ENCODE measurements around the gene COMT.
A peak's percentile ranks its signal among the peaks of the same experiment; 100 is the strongest.

Gene COMT

DNA sequence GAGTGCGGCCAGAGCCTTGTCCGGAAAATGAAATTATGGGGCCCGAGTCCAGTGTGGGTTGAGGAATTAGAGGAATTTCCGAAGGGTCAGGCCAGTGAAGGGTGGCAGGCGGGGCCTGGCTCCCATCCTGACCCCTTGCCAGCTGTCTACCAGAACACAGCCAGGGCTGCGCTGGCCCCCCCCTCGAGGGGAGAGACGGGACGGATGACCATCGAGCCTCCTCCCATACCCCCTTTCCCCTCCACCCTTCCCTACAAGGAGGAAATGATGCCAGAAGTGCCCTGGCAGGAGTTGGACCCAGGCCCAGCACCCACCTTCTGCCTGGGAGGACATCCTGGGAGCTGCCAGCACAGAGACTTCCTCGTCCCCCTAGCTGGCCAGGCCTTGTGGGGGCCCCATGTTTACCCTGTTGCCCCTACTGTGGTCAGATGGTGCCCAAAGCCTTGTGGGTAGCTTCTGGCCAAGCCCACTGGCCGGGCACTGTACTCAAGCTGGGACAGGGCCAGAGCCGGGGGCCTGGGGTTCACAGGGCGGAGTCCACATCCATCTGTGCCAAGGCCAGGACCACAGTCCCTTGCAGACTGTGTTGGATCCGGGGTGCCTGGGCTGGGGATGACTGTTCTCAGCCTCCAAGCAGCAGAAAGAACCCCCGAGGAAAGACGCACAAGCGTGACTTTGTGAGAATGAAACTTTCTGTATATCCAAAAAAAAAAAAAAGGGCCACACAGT is 54.2 kb downstream of the COMT start:
- no peaks in the 10 kb centered on the region for H3K9me3 ChIP-seq (ENCODE audit: control insufficient read depth in 5 of 5, low read length in 5 of 5)
- peaks cover 9 to 66% (median 56%) of the 10 kb centered on the region in 5 donors for H3K4me1 ChIP-seq (ENCODE audit: control insufficient read depth in 5 of 5, insufficient read depth in 5 of 5, low read length in 5 of 5)
- H3K27me3 ChIP-seq (ENCODE audit: control insufficient read depth in 5 of 5, insufficient read depth in 4 of 5, low read length in 5 of 5): no peaks in the 10 kb centered on the region
- H3K9ac ChIP-seq (ENCODE audit: low read length in 5 of 5): peak overlapping the region in 1 of 5 donors; percentile 13
- H3K4me3 ChIP-seq (ENCODE audit: low read depth in 1 of 5, low read length in 5 of 5): no peak overlapping the region
- no peaks in the 10 kb centered on the region for H3K36me3 ChIP-seq (ENCODE audit: control insufficient read depth in 5 of 5, insufficient read depth in 5 of 5, low read length in 5 of 5)
- peak overlapping the region; percentile 16 for H3K27ac ChIP-seq (ENCODE audit: low read depth, low read length)

DNA sequence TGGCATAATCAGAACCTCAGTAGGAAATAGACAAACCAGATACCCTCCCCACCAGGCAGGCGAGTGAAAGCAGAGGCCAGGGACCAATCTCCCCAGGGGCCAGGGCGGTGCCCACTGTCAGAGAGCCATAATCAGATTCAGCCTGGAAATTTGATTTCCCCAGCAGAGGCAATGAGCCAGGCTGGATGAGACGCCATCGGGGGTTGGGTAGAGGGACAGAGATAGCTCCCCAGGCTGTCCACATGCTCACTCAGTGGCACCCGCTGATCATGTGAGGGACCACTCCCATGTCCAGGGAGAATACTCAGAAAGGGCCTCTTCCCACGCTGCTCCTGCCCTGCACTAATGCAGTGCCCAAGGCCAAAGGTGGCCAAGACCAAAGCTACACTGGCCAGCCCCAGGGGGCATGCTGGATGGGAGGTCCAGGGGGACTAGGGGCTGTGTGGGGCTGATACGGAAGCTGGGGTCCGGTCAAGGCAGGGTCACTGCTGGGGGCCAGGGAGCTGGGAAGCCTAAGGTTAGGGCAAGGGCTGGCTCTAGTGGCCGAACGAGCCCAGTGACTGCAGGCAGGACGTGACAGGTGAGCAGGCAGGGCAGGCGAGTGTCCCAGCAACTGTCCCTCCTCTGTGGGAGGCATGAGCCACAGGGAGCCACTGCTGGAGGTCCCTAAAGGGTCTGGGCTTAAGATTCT is 55.3 kb downstream of the COMT start:
- Histone ChIP-seq H3K27me3 (ENCODE audit: control insufficient read depth in 5 of 5, insufficient read depth in 4 of 5, low read length in 5 of 5) (no peaks in the 10 kb centered on the region), H3K9me3 (ENCODE audit: control insufficient read depth in 5 of 5, low read length in 5 of 5) (no peaks in the 10 kb centered on the region), H3K4me1 (ENCODE audit: control insufficient read depth in 5 of 5, insufficient read depth in 5 of 5, low read length in 5 of 5) (peaks cover 9 to 56% (median 46%) of the 10 kb centered on the region in 5 donors), H3K36me3 (ENCODE audit: control insufficient read depth in 5 of 5, insufficient read depth in 5 of 5, low read length in 5 of 5) (no peaks in the 10 kb centered on the region), H3K9ac (ENCODE audit: low read length in 5 of 5) (no peak overlapping the region), H3K27ac (ENCODE audit: low read depth, low read length) (no peak overlapping the region), H3K4me3 (ENCODE audit: low read depth in 1 of 5, low read length in 5 of 5) (no peak overlapping the region)

DNA sequence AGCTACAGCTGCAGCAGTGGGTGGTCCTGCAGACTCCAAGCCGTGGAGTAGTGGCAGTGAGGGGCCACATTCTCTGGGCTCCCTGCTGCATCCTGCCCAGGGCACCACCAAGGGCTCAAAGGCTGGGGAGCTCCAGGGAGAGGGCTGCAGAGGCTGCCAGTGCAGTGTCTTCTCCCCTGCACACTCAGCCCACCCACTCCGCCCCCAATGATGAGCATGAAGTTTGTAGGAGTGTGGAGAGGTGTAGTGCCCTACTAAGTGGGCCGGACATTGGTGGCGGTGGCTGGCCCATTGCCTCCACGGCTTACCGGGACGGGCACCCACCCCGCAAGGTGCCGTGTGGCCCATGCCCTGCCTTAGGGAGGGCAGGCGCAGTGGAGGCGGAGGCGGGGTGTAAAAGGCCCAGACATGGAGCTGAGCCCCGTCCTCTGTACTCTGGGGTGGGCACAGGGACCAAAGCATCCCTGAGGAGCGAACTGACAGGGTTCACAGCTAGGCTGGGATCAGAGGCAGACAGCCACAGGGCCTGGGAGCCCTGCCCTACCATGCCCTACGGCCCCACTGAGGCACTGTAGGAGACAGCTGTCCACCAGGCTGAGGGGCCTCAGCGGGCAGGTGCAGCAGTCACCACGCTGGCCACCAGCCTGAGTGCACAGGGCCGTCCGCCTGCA is 56.1 kb downstream of the COMT start:
- H3K27me3 ChIP-seq (ENCODE audit: control insufficient read depth in 5 of 5, insufficient read depth in 4 of 5, low read length in 5 of 5): no peaks in the 10 kb centered on the region
- no peaks in the 10 kb centered on the region for H3K36me3 ChIP-seq (ENCODE audit: control insufficient read depth in 5 of 5, insufficient read depth in 5 of 5, low read length in 5 of 5)
- H3K4me1 ChIP-seq (ENCODE audit: control insufficient read depth in 5 of 5, insufficient read depth in 5 of 5, low read length in 5 of 5): peaks cover 9 to 47% (median 42%) of the 10 kb centered on the region in 5 donors
- H3K9ac ChIP-seq (ENCODE audit: low read length in 5 of 5): no peak overlapping the region
- no peak overlapping the region for H3K4me3 ChIP-seq (ENCODE audit: low read depth in 1 of 5, low read length in 5 of 5)
- H3K27ac ChIP-seq (ENCODE audit: low read depth, low read length): no peak overlapping the region
- no peaks in the 10 kb centered on the region for H3K9me3 ChIP-seq (ENCODE audit: control insufficient read depth in 5 of 5, low read length in 5 of 5)

DNA sequence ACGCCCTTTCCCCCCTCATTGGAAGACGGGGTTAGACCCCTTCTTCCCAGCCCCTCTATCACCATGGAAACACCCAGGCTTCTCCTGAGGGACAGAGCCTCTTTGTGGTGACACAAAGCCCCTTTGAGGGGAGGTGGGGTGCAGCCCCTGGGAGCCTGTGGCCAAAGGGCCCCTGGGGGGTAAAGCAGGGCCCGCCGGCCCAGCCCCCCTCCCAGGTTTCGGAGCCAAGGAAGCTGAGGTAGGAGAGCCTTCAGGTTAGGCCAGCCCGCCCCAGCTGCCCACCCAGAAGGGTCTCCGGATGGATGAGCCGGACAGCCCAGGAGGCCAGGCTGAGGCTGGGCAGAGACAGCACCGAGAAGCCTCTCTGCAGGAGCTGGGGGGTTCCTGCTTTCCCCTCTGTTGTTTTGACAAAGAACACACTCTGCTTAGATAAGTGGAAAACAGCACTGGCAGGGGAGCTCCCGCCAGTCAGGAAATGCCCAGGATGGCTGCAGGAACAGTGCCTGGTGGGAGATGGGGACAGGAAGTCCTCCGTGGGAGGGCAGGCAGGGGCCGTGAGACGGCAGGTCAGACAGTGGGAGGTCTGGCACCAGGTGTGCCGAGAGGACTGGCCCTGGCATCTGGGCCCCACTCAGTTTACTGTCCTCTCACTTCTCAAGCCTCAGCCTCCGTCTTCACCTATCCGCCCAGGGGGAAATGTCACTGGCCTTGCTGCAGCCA is 56.8 kb downstream of the COMT start:
- H3K27me3 ChIP-seq (ENCODE audit: control insufficient read depth in 5 of 5, insufficient read depth in 4 of 5, low read length in 5 of 5): no peaks in the 10 kb centered on the region
- peaks cover 9 to 43% (median 38%) of the 10 kb centered on the region in 5 donors for H3K4me1 ChIP-seq (ENCODE audit: control insufficient read depth in 5 of 5, insufficient read depth in 5 of 5, low read length in 5 of 5)
- H3K4me3 ChIP-seq (ENCODE audit: low read depth in 1 of 5, low read length in 5 of 5): no peak overlapping the region
- peak overlapping the region in 2 of 5 donors; percentile 12 to 48 for H3K9ac ChIP-seq (ENCODE audit: low read length in 5 of 5)
- no peak overlapping the region for H3K27ac ChIP-seq (ENCODE audit: low read depth, low read length)
- H3K36me3 ChIP-seq (ENCODE audit: control insufficient read depth in 5 of 5, insufficient read depth in 5 of 5, low read length in 5 of 5): no peaks in the 10 kb centered on the region
- H3K9me3 ChIP-seq (ENCODE audit: control insufficient read depth in 5 of 5, low read length in 5 of 5): peaks cover 0 to 3% (median 0%) of the 10 kb centered on the region in 5 donors

DNA sequence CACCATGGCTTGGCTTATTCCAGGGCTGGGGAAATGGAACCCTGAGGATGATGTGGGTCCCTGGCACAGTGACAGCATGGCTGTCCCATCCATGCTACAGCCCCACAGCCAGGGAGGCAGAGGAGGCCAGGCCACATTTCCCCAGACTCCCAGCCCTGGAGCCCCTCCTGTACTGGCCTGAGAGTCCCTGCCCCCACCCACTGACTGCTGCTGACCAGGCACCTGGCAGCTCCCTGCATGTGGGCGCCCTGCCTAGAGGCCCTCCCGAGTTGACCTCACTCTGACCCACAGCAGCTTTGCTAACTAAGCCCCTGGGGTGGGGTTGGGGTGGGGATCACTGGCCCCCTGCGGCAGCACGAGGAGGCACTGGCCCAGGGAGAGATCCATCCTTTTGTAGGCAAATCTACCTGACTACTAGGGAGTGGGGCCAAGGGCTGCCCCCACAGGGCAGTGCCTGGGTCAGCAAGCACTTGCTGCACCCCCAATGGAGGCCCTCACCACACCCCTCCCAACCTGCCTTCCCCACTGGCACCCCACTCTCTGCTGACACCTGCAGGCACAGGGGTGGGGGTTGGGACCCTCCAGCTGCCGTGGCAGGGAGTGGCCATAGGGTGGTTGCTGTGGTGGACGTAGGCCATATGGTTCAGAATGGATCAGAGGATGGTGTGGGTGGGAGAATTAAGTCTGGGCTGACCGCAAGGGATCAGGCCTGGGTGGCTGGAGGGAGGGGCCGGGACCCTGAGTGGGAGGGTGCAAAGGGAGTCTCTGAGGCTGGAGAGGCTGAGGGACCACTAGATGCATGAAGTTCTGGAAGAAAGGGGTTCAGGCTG is 57.6 kb downstream of the COMT start:
- Histone ChIP-seq H3K4me3 (ENCODE audit: low read depth in 1 of 5, low read length in 5 of 5) (no peak overlapping the region), H3K4me1 (ENCODE audit: control insufficient read depth in 5 of 5, insufficient read depth in 5 of 5, low read length in 5 of 5) (peaks cover 9 to 43% (median 38%) of the 10 kb centered on the region in 5 donors), H3K27me3 (ENCODE audit: control insufficient read depth in 5 of 5, insufficient read depth in 4 of 5, low read length in 5 of 5) (no peaks in the 10 kb centered on the region), H3K27ac (ENCODE audit: low read depth, low read length) (no peak overlapping the region), H3K9me3 (ENCODE audit: control insufficient read depth in 5 of 5, low read length in 5 of 5) (peaks cover 0 to 5% (median 1%) of the 10 kb centered on the region in 5 donors), H3K9ac (ENCODE audit: low read length in 5 of 5) (peak overlapping the region in 1 of 5 donors; percentile 48), H3K36me3 (ENCODE audit: control insufficient read depth in 5 of 5, insufficient read depth in 5 of 5, low read length in 5 of 5) (no peaks in the 10 kb centered on the region)

DNA sequence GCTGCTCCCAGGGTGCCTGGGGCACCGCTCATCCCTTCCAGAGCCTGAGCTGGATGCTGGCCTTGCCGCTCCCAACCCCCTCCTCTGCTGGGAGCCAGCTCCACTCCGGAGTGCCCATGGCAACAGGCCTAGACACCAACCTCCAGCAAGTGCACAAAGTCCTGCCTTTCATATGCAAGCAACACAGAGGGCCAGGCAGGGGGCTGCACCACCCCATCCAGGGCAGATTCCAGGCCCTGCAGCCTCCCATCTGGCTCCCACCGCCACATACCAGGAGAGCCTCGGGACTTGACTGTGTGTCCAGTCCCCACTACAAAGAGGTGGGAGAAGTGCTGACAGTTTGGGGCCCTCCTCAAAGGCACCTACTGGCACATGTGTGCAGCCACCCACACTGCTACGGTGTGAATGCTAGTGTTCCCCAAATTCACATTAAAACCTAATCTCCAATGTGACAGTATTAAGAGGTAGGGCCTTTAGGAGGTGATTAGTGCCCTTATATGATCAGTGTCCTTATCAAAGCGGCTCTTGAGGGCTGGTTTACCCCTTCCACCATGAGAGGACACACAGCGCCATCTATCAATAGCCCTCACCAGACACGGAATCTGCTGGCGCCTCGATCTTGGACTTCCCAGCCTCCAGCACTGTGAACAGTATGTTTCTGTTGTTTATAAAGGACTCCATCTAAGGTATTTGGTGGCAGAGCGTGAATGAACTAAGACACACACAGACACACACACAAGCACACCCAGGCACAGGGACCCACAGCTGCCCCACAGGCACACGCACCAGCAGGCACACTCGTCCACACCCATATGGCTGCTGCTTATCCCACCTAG is 58.9 kb downstream of the COMT start:
- no peak overlapping the region for H3K9ac ChIP-seq (ENCODE audit: low read length in 5 of 5)
- H3K9me3 ChIP-seq (ENCODE audit: control insufficient read depth in 5 of 5, low read length in 5 of 5): peaks cover 0 to 6% (median 5%) of the 10 kb centered on the region in 5 donors
- H3K4me1 ChIP-seq (ENCODE audit: control insufficient read depth in 5 of 5, insufficient read depth in 5 of 5, low read length in 5 of 5): peaks cover 7 to 38% (median 34%) of the 10 kb centered on the region in 5 donors
- H3K27ac ChIP-seq (ENCODE audit: low read depth, low read length): no peak overlapping the region
- no peaks in the 10 kb centered on the region for H3K36me3 ChIP-seq (ENCODE audit: control insufficient read depth in 5 of 5, insufficient read depth in 5 of 5, low read length in 5 of 5)
- H3K27me3 ChIP-seq (ENCODE audit: control insufficient read depth in 5 of 5, insufficient read depth in 4 of 5, low read length in 5 of 5): no peaks in the 10 kb centered on the region
- no peak overlapping the region for H3K4me3 ChIP-seq (ENCODE audit: low read depth in 1 of 5, low read length in 5 of 5)

DNA sequence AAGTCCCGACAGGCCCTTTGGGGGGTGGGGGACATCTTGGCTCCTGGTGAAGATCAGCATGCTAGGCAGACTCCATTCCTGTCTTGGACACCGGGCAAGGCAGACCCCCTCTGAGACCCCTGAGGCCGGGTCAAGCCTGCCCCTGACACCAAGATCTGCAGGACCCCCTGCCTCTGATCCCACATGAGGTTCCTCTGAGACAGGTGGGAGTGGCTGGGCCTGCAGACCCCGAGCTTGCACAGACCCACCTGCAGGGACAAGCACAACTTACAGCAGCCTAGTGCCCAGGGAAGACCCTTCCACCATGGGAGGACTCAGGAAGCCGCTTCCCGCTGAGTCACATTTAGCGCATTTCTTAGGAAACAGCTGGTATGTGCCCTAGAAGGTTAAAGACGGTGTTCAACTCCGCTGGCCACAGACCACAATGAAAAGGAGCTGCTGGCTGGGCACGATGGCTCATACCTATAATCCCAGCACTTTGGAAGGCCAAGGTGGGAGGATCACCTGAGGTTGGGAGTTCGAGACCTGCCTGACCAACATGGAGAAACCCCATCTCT is 59.6 kb downstream of the COMT start:
- Histone ChIP-seq H3K4me3 (ENCODE audit: low read depth in 1 of 5, low read length in 5 of 5) (no peak overlapping the region), H3K9ac (ENCODE audit: low read length in 5 of 5) (no peak overlapping the region), H3K36me3 (ENCODE audit: control insufficient read depth in 5 of 5, insufficient read depth in 5 of 5, low read length in 5 of 5) (no peaks in the 10 kb centered on the region), H3K9me3 (ENCODE audit: control insufficient read depth in 5 of 5, low read length in 5 of 5) (peaks cover 0 to 6% (median 5%) of the 10 kb centered on the region in 5 donors), H3K4me1 (ENCODE audit: control insufficient read depth in 5 of 5, insufficient read depth in 5 of 5, low read length in 5 of 5) (peaks cover 7 to 31% (median 27%) of the 10 kb centered on the region in 5 donors), H3K27ac (ENCODE audit: low read depth, low read length) (no peak overlapping the region), H3K27me3 (ENCODE audit: control insufficient read depth in 5 of 5, insufficient read depth in 4 of 5, low read length in 5 of 5) (no peaks in the 10 kb centered on the region)

DNA sequence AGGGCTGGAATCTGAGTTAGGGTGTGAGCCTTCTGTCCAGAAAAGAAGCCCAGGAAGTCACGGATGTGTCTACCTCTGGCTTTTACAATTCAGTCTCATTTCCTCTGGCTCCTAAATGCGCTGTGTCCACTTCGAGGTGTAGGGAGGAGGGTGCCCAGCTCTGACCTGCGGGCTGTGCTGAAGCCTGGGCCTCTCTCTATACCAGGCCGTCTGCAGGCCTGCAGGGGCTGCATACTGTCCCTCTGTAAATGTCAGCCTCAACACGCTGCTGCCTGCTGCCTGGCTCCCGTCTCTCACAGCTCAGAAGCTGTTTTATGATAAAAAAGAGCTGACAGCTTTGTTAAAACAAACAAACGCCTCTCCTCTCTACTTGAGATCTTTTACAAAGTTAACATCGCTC is 60.6 kb downstream of the COMT start:
- H3K36me3 ChIP-seq (ENCODE audit: control insufficient read depth in 5 of 5, insufficient read depth in 5 of 5, low read length in 5 of 5): no peaks in the 10 kb centered on the region
- peaks cover 5 to 21% (median 17%) of the 10 kb centered on the region in 5 donors for H3K4me1 ChIP-seq (ENCODE audit: control insufficient read depth in 5 of 5, insufficient read depth in 5 of 5, low read length in 5 of 5)
- H3K9ac ChIP-seq (ENCODE audit: low read length in 5 of 5): no peak overlapping the region
- H3K9me3 ChIP-seq (ENCODE audit: control insufficient read depth in 5 of 5, low read length in 5 of 5): peaks cover 0 to 6% (median 5%) of the 10 kb centered on the region in 5 donors
- no peaks in the 10 kb centered on the region for H3K27me3 ChIP-seq (ENCODE audit: control insufficient read depth in 5 of 5, insufficient read depth in 4 of 5, low read length in 5 of 5)
- H3K27ac ChIP-seq (ENCODE audit: low read depth, low read length): no peak overlapping the region
- no peak overlapping the region for H3K4me3 ChIP-seq (ENCODE audit: low read depth in 1 of 5, low read length in 5 of 5)
